Cardiac muscle cell (in vitro differentiated cells and primary cell): Measurements from ENCODE around the gene PBX1. TPM values are rescaled to one million over a fixed set of nuclear protein-coding genes. Genes with fewer than 3 reads are reported as not detected.

Source experiments
- DNase-seq, 2 donors: peaks; one replicate each; pipeline versions ENCODE4 v3.0.0 to v3.0.0-alpha.2; 2010 to 2017; ENCODE audit warnings: low read depth in 1 of 2, low spot score in 1 of 2
- H3K27ac ChIP-seq: fragments of 200-600 bp; sonication (generic); 2 replicates; pipeline ENCODE4 v1.5.1; 2016
- H3K27me3 ChIP-seq: fragments of 200-600 bp; sonication (generic); 2 replicates; pipeline ENCODE4 v1.6.0; 2016; ENCODE audit warnings: control low read depth
- H3K36me3 ChIP-seq: fragments of 200-600 bp; sonication (generic); 2 replicates; pipeline ENCODE4 v1.5.1; 2016; ENCODE audit warnings: control low read depth
- H3K4me1 ChIP-seq: fragments of 200-600 bp; sonication (generic); 2 replicates; pipeline ENCODE4 v1.8.1; 2017; ENCODE audit warnings: low read depth, mild to moderate bottlenecking, mixed run types
- H3K4me3 ChIP-seq: fragments of 200-600 bp; sonication (generic); 2 replicates; pipeline ENCODE4 v1.5.1; 2016; ENCODE audit warnings: mild to moderate bottlenecking
- H3K9me3 ChIP-seq: fragments of 200-600 bp; sonication (generic); 2 replicates; pipeline ENCODE4 v1.5.1; 2017; ENCODE audit warnings: low read depth, mild to moderate bottlenecking, control low read depth
- polyA plus RNA-seq: library from polyadenylated mRNA; unstranded; fragments of >200 nt; fragmentation: Nextera tagmentation; extraction: Ambion mirVana; gene quantifications from 2 replicates; pipeline ENCODE4 v1.2.1, GENCODE V29; 2016
- total RNA-seq: library from RNA; depleted of rRNA; stranded (reverse); fragments of >200 nt; gene quantifications from 2 replicates; pipeline ENCODE4 v1.2.3, GENCODE V29; 2016
- TF ChIP-seq, protein P1 (sequence below): IDR thresholded peaks from 2 replicates; pipeline ENCODE4 v1.5.1; 2012; ENCODE audit warnings: low read depth, mild to moderate bottlenecking, low read length

Gene PBX1
- total and polyA plus RNA-seq, 2 experiments from 2014 or later = 43.5 to 182 TPM

DNA sequence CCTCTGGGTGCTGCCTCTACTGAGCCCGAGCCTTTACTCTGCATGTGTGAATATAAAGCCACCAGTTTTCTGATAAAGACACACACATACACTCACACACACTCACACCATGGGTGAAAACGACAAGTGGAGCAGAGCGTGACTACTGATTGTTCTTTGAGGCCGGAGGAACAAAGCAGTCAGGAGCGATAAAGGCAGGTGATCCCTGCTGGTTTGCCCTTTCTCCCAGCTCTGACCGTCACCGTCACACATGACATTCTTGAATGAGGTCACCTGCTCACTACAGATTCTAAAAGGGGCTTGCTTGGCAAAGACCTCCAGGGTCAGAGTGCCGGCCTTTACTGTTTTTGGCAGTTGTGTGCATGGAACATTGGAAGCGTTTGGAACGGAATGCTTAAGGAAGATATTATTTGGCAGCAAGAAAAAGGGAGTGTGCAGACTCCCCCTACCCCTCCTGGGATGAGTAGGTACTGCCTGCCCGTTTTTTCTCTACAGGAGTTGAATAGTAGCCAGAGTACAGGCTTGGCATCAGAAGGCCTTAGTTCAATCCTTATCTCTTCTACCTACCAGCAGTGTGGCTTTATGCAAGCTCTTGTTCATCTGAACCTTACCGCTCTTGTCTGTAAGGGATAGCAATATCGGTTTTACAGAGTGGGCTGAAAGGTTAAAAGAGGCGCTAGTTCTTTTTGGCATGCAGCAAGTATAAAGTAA is 79.7 kb downstream of the PBX1 start:
- H3K27ac ChIP-seq = peak overlapping the region; percentile 73
- H3K36me3 ChIP-seq = peaks cover 8% of the 10 kb centered on the region
- peaks cover 50% of the 10 kb centered on the region for H3K4me1 ChIP-seq
- H3K27me3 ChIP-seq = no peaks in the 10 kb centered on the region
- TF ChIP-seq, protein P1, sequence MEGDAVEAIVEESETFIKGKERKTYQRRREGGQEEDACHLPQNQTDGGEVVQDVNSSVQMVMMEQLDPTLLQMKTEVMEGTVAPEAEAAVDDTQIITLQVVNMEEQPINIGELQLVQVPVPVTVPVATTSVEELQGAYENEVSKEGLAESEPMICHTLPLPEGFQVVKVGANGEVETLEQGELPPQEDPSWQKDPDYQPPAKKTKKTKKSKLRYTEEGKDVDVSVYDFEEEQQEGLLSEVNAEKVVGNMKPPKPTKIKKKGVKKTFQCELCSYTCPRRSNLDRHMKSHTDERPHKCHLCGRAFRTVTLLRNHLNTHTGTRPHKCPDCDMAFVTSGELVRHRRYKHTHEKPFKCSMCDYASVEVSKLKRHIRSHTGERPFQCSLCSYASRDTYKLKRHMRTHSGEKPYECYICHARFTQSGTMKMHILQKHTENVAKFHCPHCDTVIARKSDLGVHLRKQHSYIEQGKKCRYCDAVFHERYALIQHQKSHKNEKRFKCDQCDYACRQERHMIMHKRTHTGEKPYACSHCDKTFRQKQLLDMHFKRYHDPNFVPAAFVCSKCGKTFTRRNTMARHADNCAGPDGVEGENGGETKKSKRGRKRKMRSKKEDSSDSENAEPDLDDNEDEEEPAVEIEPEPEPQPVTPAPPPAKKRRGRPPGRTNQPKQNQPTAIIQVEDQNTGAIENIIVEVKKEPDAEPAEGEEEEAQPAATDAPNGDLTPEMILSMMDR = no peak
- H3K9me3 ChIP-seq = no peaks in the 10 kb centered on the region
- H3K4me3 ChIP-seq = no peak overlapping the region
- no peak for DNase-seq

DNA sequence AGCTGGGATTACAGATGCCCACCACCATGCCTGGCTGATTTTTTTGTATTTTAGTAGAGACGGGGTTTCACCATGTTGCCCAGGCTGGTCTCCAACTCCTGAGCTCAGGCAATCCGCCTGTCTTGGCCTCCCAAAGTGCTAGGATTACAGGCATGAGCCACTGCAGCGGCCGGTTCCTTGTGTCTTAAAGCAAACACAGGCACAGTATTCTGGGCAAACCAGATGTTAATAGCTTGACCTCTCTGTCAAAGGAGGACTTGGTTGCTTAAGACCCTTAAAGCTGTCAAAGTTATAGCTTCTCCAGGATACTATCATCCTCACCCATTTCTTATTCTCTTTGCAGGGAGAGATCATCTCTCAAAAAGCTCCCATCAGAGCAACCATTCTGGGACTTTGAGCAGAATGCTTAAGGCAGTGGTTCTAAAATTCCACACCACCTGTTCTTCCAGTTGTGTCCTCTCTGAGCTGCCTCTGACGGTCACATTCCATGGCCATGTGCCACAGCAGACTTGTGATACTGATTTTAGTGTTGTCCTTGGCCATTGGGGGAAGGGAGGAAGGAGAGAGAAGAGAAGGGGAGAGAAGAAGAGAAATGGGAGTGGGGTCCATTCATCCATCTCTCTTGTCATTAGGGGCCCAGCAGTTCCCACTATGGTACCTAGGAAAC is 81.8 kb downstream of the PBX1 start:
- H3K9me3 ChIP-seq = no peaks in the 10 kb centered on the region
- H3K27me3 ChIP-seq = no peaks in the 10 kb centered on the region
- H3K27ac ChIP-seq = no peak overlapping the region
- H3K4me1 ChIP-seq = peaks cover 33% of the 10 kb centered on the region
- DNase-seq = no peak
- H3K36me3 ChIP-seq = peaks cover 8% of the 10 kb centered on the region
- TF ChIP-seq, protein P1 = no peak
- no peak overlapping the region for H3K4me3 ChIP-seq

DNA sequence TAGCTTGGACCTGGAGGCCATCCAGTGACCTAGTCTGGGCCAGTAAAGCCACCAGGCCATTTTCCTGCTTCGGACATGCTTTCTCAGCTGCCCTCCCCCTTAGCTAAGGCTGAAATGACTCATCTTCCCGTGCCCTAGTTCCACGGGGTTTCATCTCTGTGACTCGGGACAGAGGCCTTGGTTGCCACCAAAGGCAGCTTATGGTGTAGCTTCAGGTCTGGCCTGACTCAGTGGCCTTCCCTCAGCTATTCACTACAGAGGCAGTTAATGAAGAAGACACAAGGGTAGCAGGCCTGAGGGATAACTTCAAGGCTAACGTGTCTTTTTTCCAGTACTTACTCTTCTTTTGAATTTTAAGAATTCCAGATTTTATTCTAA is 82.4 kb downstream of the PBX1 start:
- Histone ChIP-seq H3K36me3 (peaks cover 8% of the 10 kb centered on the region), H3K27me3 (no peaks in the 10 kb centered on the region), H3K27ac (no peak overlapping the region), H3K4me3 (no peak overlapping the region), H3K9me3 (no peaks in the 10 kb centered on the region), H3K4me1 (peaks cover 30% of the 10 kb centered on the region)
- TF ChIP-seq, protein P1 = no peak
- no peak for DNase-seq

DNA sequence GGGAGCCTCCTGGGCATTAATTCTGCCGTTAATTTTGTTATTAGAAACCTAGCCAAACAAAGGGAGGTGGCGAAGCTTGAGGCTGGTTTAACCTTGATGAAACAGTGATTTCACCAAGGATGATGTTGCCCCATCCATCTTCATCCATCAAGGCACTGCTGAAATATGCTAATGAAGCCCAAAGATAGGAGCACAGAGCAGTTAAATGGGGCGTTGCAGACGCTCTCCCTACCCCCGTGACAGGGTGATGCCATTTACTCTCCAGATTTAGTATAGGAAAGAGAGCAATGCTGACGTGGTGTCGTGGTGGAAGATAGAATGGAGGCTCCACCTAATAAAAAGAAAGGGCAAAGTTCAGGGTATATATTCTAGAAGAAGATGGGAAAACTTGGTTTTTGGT is 84.0 kb downstream of the PBX1 start:
- H3K4me1 ChIP-seq = peaks cover 36% of the 10 kb centered on the region
- no peak for DNase-seq
- H3K27ac ChIP-seq = no peak overlapping the region
- TF ChIP-seq, protein P1 = no peak
- H3K36me3 ChIP-seq = peaks cover 10% of the 10 kb centered on the region
- no peak overlapping the region for H3K4me3 ChIP-seq
- H3K27me3 ChIP-seq = no peaks in the 10 kb centered on the region
- no peaks in the 10 kb centered on the region for H3K9me3 ChIP-seq

DNA sequence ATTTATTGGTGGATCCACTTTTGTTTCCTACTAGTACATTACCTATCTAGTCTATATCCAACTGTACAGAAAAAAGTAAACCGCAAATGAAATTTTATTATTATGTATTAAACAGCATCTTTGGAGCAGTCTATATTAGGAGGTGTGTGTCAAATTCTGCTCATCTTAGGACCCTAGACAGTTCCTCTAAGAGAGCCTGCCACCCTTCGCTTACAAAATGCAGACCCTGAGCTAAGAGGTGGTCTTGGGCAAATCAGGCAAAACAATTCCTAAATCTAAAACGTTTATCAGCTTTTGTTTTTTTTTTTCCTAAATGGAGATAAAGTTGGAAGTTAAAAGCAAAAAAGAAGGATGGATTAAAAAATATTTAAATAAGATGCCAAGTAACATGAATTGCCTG is 85.3 kb downstream of the PBX1 start:
- no peak overlapping the region for H3K4me3 ChIP-seq
- peaks cover 39% of the 10 kb centered on the region for H3K4me1 ChIP-seq
- no peak overlapping the region for H3K27ac ChIP-seq
- H3K9me3 ChIP-seq = no peaks in the 10 kb centered on the region
- TF ChIP-seq, protein P1 = no peak
- H3K36me3 ChIP-seq = peaks cover 10% of the 10 kb centered on the region
- DNase-seq = no peak
- no peaks in the 10 kb centered on the region for H3K27me3 ChIP-seq
